Stimulated activated CD8-positive, alpha-beta memory T cell treated with anti-CD3 and anti-CD28 coated beads, Interleukin-2, amount 100 ng/mL, for 48 hours (primary cell): ENCODE results near the gene ARPC4.
"Not testable (repeated sequence)": the region's sequence is repeated elsewhere in the genome, so short reads cannot be mapped to it uniquely, and the experiment has no call there.

Experiments used
- DNase-seq, 2 donors: peaks; one replicate each; pipeline ENCODE4 v3.0.0-alpha.2; 2020; ENCODE audit warnings: low read depth in 2 of 2

Gene ARPC4

DNA sequence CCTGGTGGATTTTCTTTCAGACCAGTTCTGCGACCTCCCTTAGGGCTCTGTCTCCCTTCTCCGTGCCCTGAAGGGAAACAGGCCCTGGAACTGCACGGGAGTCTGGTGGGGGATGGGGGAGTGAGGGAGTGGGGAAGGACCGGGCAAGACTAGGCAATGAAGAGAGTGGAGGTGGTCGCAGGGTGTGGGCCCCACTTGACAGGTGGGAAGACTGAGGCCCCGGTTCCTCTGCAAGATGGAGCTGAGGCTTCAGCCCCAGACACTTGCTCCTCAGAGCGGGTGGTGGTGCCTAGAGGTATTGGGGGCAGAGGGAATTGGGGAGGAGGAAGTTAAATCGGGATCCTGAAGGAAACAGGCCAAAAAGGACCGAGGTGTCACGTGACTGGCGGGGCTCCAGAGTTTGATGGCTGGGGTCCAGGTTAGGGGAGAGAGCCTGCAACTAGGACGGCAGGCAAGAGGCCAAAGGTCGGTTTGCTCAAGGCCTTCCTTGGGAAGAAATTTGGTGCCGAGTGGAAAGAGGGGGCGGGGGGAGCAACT, 22.5 kb upstream of the ARPC4 start:
- no peak for DNase-seq

GRCh38 chr3:9771007-9771406, 21.9 kb upstream of the ARPC4 start:
- not testable (repeated sequence) for DNase-seq

DNA sequence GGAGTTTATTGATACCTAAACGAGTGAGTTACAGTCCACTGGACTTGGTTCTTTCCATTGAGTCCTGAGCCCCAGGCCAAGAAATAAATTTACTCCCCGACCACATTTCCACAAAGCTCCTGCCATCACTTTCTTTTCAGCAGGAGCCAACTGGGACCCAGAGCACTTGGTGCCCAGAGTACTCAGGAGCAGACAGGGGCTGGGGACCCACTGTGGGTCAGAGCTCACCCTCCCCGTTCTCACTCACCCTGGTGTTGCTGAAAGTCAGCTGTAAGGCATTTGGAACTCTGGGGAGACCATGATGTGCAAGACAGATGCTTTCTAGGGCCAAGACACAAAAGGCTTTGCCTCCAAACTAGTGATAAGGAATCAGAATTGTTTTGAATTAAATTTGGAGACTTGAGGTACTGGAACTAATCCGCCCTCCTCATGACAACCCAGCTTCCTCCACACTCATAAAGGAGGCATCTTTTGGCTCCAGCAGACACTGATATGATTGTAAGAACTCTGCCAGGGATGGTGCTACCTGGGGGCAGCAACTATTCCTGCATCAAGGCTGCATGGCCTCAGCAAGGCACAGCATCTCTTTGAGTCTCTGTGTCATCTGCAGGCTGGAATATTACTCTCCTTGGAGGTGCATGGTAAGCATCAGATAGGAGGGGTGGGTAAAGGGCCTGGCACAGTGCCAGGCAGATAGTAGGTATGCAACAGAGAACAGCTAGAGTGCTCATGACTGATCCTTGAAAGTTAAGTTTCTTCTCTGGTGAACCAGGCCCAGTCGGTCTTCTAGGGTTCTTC, 15.8 kb upstream of the ARPC4 start:
- no peak for DNase-seq

DNA sequence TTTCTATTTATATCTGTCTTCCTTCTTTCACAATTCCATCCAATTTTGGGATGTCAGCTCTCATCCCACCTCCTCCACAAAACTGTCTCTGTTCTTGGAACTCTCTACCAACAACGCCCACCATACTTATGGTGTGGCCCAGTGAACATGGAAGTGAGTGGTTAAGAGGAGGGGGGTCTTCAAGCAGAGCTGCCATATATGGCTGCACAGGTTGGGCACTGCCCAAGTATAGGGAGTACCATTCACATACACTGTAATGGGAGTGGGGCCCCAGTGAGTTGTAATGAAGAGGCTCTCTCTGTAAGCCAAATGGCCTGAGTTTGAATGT, 15.2 kb upstream of the ARPC4 start:
- DNase-seq: no peak

DNA sequence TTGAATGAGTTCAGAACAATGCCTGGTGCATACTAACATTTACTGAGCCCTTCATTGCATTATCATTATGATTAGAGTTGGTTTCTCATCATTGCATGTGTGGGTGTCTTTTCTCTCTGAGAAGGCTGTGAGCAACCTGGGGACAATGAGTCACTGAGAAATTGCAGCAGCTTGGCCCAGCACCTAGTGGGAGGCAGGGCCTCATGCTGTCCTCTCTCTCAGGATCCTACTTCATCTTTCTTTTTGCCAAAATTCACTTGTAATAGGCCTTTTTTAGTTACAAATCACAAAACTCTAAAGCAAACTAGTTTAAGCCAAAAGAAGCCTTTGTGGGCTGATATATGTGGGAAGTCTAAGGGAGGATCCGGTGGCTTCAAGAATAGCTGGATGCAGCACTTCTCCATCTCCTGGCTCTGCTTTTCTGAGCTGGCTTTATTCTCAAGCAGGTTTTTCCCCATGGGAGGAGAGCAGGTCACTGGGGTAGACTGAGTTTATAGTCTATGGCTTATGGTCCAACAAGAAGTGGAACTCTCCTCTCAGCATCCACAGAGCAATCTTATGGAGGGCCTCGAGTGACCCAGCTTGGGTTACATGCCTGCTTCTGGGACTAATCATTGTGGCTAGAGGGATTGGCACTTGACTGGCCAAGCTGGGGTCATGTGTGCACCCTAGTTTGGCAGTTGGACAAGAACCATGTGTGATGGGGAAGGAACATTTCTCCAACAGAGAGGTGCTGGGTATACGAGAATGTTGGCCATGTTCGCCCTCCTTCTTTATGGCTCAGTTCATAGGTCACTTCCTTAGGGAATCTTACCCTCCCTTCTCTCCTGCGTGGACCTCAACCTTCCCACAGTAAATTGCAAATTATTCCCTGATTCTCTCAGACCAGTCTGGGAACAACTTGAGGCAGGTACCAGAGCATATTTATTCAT, 14.5 kb upstream of the ARPC4 start:
- peak; percentile 50 to 58 for DNase-seq

- DNase-seq: no peak
Measured at GRCh38 chr3:9779075-9779593, 13.7 kb upstream of the ARPC4 start.

DNA sequence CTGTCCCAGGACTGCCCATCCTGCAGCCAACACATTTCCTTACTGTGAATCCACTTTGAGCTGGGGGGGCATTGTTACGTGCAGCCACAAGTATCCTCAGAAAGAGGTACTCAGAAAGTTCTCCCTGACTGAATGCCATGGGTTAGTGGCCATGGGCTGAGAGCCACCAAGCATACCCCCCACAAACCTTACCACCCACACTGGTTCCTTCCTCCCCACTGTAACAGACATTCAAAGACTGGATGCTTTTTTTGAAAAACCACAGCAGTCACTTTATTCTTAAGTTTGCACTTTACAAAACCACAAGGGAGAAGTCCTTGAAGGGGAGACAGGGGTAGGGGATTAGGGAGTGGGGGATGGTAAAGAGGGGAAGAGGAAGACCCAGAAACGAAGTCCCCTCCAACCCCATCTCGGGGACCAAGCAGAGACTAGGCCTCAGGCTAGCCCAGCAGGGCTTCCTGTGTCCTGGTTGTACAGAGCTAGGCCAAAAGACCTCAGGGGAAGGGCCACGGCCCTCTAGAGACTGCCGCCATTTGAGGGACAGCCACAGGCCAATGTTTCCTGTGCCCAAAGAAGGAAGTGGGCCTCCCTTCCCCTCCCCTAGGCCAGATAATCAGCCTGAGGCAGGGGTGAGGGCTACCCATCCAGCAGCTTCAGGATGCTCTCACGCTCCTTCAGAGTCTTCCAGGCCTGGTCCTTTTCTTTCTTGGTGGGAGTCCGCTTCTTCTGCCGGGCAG, 13.0 kb upstream of the ARPC4 start:
- DNase-seq: peak in 1 of 2 donors; percentile 42

DNA sequence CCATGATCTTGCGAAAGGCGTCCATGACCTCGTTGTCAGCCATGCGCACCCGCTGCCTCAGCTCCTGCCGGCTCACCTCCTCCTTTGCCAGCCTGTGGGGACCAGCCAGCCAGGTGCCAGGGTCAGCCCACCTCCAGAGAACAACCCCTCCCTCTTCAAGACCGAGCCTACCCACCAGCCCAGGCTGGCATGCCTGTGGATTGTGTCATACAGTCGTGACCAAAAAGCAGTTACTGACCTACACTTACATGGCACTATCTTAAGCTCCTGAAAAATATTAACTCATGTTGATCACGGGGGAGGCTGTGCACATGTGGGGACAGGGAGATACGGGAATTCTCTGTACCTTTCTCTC, 12.4 kb upstream of the ARPC4 start:
- no peak for DNase-seq

DNA sequence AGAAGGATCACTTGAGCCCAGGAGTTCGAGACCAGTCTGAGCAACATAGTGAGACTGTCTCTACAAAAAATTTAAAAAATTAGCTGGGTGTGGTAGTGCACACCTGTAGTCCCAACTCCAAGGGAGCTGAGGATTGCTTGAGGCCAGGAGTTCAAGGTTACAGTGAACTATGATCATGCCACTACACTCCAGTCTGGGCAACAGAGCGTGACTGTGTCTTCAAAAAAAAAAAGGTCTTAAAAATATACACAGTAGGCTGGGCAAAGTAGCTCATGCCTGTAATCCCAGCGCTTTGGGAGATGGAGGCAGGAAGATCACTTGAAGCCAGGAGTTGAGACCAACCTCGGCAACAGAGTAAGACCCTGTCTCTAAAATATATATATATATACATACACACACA, 12.0 kb upstream of the ARPC4 start:
- no peak for DNase-seq

- no peak for DNase-seq
Measured at GRCh38 chr3:9781551-9781950, 11.3 kb upstream of the ARPC4 start.

GRCh38 chr3:9781978-9782603, 10.8 kb upstream of the ARPC4 start:
- no peak for DNase-seq

- DNase-seq: no peak
Measured at GRCh38 chr3:9782770-9783169, 10.1 kb upstream of the ARPC4 start.

- no peak for DNase-seq
Measured at GRCh38 chr3:9783954-9784353, 8.9 kb upstream of the ARPC4 start.

DNA sequence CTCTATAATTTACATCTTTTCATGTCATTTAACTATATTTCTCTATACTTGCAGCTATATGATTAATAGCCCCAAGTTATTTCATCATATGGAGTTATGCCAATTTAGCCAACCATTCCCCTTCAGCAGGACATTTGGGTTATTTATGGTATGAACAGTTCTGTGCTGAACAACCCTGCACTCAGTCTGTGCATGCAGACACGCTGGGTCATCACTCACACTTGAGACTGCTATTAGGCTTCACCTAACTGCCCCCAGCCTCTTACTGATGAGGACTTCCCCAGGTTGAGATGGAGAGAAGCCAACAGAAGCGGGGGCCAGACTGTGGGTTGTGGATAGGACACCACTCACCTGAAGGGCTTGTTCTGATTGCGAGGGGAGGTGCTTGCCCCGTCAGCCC, 7.9 kb upstream of the ARPC4 start:
- no peak for DNase-seq

- no peak for DNase-seq
Measured at GRCh38 chr3:9785602-9786001, 7.3 kb upstream of the ARPC4 start.

DNA sequence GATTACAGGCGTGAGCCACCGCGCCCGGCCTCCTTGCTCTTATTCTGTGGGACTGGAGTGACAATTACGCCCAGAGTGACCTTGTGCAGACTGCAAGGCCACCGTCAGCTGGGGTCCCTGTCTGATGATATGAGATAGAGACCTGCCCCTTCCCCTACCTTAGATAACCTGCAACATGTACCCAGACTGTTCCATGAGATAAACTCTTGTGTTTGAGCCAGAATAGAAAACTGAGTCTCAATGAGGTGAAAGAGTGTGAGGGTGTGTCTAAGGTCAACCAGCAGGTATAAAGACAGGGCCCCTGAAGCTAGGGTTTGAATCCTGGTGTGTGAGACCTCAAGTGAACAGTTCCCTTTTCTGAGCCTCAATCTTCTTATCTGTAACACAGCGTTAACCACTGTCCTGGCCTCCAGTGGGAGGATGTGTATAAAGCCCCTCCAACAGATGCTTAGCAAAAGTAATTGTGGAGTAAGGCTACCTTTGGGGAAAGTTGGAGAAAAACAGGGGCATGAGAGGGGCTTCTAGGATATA, 6.6 kb upstream of the ARPC4 start:
- DNase-seq: no peak

- DNase-seq: no peak
Measured at GRCh38 chr3:9786825-9787669, 5.8 kb upstream of the ARPC4 start.

- no peak for DNase-seq
Measured at GRCh38 chr3:9787714-9788113, 5.2 kb upstream of the ARPC4 start.

- DNase-seq: no peak
Measured at GRCh38 chr3:9791127-9791526, 1.8 kb upstream of the ARPC4 start.

DNA sequence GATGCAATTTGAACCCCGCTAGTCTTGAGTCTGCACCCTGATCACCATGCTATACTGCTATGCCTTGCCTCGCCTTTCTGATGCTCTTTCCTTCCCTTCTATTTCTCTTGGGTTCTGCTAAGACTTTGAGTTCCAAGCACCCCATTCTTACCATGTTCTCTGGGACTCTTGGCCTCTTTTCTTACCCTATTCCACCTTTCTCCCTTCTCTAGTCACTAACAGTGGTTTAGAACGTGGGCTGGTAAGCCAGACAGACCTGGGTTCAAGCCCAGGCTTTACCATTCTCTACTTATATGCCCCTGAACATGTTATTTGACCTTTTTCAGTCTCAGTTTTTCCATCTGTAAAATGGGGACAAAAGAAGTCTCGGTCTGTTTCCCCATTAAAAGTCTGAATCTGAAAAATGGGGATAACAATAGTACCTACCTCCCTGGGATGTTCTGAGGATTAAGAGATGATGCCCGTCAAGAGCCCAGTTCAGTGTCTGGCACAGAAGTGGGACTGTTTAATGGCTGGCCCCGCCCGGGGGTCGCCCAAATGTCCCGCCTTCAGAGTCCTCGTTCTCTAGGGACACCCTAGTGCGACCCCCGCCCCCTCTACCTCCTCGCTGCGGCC, 985 bp upstream of the ARPC4 start:
- DNase-seq: no peak
